COLO668 (cell line): Measurements from ENCODE around the gene IZUMO1.

ENCODE experiments used
- DNase-seq: peaks from one replicate; lab custom pipeline; 2025; ENCODE audit not compliant: unreplicated experiment; lab: John Stamatoyannopoulos, UW

IZUMO1 gene

GRCh38 chr19:48757741-48758144 lies 11.0 kb upstream of the IZUMO1 start:
- no peak for DNase-seq

- no peak for DNase-seq
Measured at GRCh38 chr19:48757089-48757675, 10.5 kb upstream of the IZUMO1 start.

DNA sequence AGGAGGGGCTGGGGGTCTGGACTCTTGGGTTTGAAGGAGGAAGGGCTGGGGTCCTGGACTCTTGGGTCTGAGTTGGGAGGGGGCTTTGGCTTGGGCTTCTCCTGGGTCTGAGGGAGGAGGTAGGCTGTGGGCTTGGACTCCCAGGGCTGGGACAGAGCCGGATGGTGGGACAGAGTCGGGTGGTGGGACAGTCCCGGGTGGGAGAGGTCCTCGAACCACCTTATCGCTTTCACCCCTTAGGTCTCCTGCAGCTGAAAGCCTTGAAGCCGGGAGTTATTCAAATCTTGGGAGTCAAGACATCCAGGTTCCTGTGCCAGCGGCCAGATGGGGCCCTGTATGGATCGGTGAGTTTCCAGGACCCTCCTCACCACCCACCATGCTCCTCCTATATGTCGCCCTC lies 10.0 kb upstream of the IZUMO1 start:
- DNase-seq = no peak

- DNase-seq = no peak
Measured at GRCh38 chr19:48756212-48756611, 9.5 kb upstream of the IZUMO1 start.

DNA sequence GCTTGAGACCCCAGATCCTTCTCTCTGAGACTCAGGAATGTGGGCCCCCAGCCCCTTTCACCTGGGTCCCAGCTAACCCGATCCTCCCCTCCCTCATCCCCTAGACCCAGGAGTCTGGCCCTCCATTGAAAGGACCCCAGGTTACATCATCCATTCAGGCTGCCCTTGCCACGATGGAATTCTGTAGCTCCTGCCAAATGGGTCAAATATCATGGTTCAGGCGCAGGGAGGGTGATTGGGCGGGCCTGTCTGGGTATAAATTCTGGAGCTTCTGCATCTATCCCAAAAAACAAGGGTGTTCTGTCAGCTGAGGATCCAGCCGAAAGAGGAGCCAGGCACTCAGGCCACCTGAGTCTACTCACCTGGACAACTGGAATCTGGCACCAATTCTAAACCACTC lies 9.1 kb upstream of the IZUMO1 start:
- DNase-seq = no peak

DNA sequence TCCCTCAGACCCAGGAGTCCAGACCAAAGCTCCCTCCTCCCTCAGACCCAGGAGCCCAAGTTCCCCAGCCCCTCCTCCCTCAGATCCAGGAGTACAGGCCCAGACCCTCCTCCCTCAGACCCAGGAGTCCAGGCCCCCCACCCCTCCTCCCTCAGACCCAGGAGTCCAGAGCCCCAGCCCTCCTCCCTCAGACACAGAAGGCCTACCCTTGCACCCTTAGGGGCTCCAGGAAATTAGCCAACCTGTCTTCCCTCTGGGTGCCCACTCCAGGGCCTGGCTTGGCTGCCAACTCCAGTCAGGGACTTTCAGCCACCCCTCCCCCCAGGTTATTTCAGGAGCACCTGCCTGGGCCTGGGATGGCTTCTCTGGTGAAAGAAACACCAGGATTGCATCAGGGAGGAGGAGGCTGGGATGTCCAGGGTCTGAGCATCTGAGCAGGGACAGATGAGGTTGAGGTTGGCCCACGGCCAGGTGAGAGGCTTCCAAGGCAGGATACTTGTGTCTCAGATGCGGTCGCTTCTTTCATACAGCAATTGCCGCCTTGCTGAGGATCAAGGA lies 8.5 kb upstream of the IZUMO1 start, which contains the start of gene FGF21:
FGF21 (plus strand) TSS at position 441 of the 558 bp plus-strand sequence. CDS start 713 bp downstream, outside the sequence.
- DNase-seq = peak; percentile 52

GRCh38 chr19:48752496-48753365 lies 6.0 kb upstream of the IZUMO1 start, which contains the start of gene FUT1:
Gene FUT1, minus strand, starts transcription at chr19:48752641. Its CDS starts 1,360 bp downstream, at chr19:48751281.
- peak; percentile 98 for DNase-seq

DNA sequence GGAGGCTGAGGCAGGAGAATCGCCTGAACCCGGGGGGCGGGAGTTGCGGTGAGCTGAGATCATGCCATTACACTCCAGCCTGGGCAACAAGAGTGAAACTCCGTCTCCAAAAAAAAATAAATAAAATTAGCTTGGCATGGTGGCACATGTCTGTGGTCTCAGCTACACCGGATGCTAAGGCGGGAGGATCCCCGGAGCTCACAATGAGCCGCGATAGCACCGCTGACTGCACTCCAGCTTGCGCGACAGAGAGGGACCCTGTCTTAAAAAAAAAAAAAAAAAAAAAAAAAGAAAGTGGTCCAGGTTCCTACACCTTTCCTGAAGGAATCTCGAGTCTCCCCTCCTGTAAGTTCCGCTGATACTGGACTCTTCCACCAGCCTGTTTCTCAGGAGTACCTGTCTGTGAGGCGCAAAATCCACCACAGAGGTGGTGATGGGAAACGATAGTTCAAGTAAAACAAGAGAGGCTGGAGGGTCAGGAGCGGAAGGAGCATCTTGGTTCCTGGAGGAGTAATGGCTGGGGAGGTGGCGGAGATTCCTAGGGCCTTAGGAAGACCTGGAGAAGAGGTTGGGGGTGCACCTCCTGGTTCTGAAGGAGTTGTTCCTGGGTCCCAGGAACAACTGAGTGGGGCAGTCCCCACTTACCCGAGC lies 5.3 kb upstream of the IZUMO1 start:
- DNase-seq = peak; percentile 20

DNA sequence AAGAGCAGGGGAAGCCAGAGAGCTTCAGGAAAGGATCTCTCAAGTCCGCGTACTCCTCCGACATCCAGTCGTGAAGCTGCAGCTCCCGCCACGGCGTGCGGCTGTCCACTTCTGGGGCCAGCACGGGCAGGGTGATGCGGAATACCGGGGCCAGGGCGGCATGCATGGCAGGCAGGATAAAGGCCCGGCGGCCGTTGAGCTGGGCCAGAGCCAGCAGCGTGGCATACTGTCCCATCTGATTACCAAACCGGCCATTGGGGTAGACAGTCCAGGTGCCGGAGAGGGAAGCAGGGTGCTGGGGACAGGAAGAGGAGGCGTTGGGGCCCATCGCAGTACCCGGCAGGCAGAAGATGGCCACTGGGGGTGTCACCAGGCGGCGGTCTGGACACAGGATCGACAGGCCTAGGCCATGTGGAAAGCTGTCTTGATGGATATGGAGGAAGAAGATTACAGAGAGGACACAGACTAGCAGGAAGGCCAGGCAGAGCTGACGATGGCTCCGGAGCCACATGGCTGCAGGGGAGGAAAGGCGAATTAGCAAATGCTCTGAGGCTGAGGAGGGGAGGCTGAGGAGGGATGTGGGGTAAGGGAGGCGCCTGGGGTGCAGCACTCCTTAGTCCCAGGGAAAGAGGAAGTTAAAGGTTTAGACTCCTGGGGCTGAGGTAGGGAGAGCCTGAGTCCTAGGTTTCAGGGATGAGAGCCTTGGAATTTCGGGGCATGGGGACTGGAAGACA lies 4.2 kb upstream of the IZUMO1 start:
- no peak for DNase-seq

DNA sequence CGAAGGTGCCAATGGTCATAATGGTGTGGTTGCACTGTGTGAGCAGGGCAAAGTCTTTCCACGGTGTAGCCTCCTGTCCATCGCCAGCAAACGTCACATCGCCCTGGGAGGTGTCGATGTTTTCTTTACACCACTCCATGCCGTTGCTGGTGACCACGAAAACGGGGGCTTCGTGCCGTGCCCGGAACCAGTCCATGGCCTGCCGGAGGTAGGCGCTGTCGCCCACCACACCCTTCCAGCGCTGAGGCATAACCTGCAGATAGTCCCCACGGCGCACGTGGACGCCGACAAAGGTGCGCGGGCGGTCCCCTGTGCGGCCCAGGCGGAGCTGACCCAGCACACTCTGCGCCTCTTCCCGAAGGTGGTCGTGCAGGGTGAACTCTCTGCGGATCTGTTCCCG lies 3.6 kb upstream of the IZUMO1 start:
- DNase-seq = no peak

DNA sequence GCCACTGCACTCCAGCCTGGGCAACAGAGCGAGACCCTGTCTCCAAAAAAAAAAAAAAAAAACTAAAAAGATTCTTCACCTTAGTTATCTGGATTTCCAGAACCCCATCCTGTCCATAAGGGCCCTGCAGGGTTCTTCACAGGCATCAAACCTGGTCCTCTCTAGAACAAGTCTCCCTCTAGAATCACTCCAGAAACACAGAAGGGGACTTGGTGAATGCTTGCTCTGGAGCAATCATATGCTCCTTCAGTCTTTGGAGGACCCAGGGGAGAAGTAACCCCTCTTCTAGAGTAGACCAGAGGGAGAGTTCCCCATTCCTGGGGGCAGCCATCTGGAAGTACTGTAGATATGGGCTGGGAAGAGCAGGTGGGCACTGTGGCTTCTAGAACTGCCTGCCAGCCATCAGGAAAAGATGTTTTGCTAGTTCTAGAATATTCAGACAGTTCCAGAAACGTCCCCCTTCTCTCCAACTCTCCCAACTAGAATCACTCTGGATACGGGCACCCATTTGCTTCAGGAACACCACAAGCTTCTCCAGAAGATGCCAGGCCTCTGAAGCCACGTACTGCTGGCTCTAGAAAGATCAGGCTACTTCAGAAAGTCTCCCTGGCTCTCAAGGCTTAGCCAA lies 3.0 kb upstream of the IZUMO1 start:
- DNase-seq = no peak

DNA sequence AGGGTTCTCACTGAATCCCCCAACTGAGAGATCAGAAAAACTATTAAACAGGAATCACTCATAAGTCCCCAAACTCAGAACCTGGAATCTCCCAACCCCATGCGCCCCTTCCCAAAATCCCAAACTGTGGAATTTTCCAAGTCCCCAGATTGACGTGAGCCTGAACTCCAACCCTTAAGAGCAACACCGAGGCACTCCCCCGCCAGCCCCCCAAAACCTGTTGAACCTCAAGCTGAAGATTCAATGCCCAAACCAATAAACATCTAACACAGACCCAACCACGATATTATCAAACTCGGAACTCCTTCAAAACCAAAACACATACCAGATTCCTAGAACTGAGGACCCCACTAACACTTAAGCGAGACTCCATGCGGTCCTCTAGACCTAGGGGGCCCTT lies 599 bp downstream of the IZUMO1 start:
- no peak for DNase-seq

DNA sequence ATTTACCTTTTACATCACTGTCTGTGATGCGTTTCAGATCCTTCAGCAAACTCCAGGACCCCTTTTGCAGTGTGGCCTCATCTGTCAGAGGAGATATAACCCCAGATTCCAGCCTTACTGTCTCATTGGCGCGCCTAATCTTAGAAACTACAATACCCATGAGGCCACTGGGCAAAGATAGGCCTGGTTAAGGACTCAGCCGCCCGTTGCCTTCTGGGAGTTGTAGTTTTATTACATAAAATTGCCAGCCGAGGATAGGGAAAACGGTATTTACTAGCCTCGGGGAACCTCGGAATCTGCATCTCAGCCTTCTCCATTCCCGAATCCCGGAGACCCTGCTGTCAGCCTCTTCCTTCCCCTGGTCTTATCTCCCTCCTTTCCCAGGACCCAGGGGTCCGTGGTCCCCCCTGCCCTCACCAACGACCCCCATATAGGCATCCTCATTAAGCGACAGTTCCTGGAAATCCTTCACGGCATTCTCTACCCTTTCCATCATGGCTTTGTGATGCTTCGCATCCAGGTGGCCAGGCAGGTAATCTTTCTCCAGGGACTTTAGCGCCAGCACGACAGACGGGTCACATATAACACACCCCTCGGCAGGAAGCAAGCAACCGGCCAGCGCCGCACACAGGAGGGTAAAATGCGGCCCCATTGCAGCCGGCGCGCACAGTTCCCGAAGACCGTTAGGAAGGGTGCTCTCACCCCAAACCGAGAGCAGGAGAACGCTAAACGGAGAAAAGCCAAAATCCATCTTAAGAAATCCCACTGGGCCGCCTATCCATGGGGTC lies 1.3 kb downstream of the IZUMO1 start:
- DNase-seq = peak; percentile 44

- no peak for DNase-seq
Measured at GRCh38 chr19:48742096-48742495, 4.6 kb downstream of the IZUMO1 start.

DNA sequence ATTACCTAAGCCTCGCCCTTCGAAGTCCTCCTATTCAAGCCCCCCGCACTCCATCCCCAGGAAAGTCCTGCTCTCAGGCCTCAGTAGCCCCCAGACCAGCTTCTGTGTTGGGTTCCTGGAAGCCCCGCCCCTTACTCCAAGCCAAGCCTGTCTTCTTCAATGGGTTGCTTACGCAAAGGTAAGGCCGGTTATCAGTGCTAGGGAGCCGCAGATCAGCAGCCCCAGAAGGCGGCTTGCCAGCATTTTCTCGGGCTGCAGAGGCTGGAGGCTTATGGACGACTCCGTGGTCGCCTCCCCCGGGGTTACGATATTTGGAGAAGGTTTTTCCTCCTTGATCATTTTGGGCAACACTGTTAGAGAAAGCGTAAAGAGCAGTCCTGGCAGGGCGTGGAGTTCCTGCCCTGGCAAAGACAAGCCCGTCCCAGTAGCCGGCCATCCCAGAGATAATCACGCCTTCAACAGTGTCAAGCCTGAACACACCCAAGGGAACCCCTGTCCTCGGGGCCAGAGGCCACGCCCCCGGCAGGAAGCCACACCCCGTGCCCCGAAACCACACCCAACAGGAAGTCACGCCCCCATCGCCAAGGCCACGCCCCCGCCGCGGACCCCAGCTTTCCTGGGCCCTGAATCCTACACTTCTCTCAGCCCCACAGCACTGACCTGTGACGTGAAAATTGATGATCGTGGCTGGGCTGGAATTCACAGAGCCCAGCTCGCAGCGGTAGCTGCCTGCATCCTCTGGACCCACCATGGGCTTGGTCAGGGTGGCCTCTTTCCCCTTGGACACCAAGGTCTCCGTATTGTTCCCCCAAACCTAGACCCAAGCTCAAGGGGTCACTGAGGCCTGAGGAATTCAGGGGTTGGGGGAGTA lies 5.3 kb downstream of the IZUMO1 start:
- peak; percentile 30 for DNase-seq

DNA sequence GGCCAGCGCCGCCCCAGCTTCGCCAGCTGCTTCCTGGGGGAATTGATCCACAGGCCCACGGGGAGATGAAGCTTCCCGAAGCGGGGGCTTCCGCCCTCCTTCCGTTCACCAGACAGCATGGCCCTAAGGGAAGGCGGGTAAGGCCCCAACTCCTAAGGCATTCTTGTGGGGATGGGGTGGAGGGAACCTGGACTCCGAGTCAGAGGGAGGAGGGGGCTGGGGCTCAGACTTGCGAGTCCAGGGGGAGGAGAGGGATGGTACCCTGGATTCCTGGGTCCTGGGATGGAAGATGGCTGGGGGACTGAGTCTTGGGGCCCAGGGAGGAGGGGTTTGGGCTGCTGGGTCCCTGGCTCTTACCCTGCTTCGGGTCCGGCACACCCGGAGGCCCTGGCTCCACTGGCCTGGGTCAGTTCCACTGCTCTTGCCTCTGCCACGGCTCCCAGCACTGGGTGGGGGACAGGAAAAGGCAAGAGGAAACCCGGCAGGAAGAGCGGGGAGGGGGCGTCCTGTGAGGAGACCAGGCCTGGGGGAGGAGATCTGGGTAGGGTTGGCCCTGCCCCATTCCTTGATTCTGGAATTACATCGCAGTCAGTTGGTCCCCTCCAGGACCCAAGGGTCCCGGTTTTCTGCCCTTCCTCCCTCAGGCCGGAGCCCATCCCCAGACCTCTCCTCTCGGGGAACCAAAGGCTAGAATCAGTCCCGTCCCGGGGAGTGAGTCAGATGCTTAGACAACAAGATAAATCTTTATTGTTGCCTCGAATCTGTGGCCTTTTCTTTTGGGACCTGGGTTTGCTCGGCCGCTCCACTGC lies 6.3 kb downstream of the IZUMO1 start, which contains the start of gene RASIP1:
RASIP1 (minus strand) TSS at position 447 of the 809 bp plus-strand sequence; CDS start at position 119, 328 bp downstream.
- no peak for DNase-seq

DNA sequence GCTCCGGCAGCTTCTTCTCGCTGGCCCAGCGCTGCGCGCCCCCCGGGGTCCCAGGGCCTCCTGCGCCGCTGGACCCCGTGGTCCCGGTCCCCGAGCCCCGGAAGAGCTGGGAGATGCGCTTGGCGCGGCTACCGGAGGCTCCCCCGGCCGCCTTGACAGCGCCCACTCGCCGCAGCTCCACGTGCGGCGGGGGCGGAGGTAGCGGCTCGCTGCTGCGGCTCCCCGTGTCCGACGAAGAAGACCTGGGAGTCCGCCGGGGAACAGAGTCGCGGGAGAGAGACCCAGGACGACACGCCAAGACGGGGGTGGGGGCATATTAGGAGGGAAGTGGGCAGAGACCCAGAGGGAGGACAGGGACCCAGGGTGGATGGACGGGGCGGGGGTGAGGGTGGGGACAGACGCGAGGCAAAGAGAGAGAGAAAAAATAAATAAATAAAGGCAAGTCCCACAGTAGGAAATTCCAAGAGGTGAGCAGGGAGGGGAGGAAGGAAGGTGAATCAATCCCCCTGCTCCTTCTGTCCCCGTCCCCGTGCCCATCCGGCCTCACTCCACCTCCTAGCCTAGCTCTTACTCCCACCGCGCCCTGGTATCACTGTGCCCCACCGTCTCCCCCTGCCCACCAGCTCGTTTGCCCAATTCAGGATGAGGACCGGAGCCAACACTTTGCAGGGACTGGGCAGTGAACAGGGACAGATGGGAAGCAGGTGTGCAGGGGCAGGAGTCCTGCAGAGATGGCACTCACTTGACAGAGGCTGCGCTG lies 7.1 kb downstream of the IZUMO1 start:
- peak; percentile 67 for DNase-seq
